Activated CD4-positive, alpha-beta T cell treated with anti-CD3 and anti-CD28 coated beads, Interleukin-2, Interleukin-6, amounts not matched to agents 100 ng/mL and 50 ng/mL, durations not matched to agents 16 hours and 8 hours (primary cell): ENCODE data around the gene GRAMD2B.
"Not testable (repeated sequence)": the region's sequence is repeated elsewhere in the genome, so short reads cannot be mapped to it uniquely, and the experiment has no call there.

Experiments
- DNase-seq: peaks from one replicate; pipeline ENCODE4 v3.0.0-alpha.2; 2020

Gene GRAMD2B

DNA sequence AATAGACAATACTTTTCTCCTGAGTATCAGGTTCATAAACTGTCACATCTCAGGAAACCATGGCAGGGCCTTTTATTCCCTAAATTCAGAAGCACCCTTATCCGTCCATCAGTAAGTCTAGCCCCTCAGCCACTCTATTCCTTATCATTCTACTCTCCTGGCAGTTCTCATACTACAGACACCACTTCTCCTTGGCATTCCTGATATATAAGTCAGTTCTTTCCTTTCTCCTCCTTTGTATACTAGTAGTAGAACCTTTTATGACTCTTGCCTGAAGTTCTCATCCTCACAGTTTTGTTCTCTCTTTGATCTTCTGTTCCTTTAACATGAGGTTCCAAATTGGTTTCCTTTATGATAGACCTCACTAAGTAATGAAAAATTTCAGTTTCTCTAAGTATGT lies 29.3 kb downstream of the GRAMD2B start:
- no peak for DNase-seq

DNA sequence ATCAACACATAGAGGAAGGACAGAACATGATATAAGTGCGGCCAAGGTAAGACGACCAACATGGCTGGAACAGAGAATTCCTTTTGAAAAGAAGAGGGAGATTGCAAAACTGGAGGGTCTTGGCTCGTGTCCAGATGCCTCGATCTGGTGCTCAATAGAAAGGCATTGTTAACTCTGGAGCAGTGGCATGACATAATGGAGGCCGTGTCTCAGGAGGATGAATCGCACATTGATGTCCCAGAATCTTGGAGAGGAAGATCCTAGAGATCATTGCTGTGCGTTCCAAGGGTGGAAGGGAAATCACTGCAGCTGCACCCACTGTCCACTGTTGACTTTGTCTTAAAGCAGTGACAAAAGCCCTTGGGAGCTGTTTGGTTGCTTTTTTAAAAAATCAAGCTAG lies 30.9 kb downstream of the GRAMD2B start:
- DNase-seq, result no peak

DNA sequence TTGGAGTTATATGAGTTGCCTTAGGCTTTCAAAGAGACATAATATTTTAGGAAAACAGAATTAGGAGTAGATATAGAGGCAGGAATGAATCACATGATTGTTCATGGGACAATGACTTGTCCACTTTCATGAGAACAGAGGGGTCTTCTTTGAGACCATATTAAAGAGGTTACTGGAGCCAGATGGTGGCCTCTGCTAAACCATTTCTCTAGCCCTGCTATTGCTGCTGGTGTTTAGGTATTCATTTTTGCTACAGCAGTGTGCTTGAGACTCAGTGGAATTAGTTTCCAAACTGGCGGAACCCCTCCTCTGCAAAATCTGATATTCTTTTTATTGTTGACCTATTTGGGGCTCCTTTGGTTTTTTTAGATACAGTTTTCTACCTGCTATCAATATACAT lies 31.3 kb downstream of the GRAMD2B start:
- no peak for DNase-seq

DNA sequence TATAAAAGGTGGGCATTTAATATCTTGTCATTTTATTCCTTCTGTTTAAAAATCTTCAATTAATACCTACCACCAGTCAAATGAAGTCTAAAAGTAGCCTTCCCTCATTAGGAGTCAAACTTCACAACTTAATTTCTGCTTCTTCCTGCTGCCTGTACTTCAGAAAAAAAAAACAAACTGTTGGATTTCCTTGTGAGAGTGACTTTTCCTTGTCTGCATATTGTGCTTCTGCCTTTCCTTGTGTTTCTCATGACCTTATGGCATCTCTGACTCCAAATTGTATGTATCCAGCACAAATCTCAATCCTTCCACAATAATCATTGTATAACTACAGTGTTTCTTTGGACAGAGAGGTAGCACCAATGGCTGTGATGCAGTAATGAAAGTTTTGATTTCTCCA lies 32.1 kb downstream of the GRAMD2B start:
- DNase-seq, result no peak

DNA sequence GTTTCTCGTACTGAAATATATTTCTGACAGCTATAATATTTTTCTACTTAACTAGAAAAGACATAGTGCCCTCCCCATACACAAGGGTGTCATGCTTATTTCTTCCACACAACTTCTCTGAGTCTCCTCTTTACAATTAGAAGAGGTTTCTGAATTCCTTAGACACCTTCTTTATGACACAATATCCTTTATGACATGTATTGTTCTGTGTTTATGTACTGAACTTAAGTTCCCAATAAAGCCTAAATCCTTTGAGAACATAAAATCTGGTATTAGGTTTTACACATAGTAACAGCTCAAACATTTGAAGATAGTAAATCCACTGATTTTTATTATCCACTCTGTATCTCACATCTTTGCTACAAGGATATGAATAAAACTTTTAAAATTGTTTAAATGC lies 32.5 kb downstream of the GRAMD2B start:
- DNase-seq, result no peak

DNA sequence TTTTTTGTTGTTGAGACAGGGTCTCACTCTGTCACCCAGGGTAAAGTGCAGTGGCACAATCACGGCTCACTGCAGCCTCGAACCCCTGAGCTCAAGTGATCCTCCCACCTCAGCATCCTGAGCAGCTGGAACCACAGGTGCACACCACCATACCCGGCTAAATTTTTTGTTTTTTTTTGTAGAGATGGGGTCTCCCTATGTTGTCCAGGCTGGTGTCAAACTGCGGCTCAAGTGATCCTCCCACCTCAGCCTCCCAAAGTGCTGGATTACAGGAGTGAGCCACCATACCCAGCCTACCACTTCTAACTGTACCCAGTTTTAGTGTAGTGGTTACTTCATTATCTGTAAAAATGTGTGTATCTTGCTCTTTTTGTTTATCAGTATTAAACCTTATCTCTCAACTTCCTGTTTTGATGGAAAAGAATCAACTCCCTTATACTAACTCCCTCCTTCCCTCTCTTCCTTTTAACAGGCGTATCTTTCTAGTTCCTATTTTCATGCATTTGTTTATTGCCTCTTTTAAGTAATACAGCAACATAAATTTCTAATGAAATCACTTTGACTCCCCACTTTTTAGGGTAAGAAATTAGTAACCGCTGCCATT lies 33.1 kb downstream of the GRAMD2B start:
- no peak for DNase-seq

DNA sequence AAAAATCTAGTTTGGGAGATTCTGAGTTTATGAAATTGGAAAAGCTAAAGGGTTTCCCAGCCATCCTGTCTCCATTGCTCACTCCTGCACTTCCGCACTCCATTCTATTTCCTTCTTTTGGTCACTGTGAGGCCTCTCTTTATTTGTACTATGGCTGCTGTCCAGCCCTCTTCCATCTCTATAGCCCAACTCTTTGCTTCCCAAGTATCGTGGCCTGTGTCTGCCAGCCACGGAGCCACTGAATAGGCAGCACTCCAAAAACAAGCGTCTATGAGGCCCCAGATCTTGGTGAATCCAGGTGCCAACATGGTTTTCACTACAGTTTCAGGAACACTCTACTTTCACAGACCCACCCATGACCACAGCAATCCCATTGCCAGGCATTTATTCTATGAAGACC lies 37.2 kb downstream of the GRAMD2B start:
- no peak for DNase-seq

DNA sequence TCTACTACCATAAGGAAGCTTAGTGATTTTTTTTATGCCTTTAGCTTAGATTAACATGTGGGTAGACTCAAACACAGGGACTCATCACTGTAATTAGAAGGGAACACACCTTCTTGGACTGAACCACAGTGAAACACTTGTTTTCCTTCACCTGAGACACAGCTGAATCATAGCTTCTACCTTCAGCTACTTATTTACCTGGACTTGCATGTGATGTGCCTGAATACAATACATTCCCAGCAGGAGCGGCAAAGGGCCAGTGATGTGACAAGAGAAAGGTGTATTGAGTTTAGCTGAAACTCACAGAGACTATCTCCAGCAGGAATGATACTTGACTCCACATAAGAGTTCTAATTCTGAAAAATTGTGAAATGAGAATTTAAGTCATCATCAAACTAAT lies 37.8 kb downstream of the GRAMD2B start:
- DNase-seq, result no peak

DNA sequence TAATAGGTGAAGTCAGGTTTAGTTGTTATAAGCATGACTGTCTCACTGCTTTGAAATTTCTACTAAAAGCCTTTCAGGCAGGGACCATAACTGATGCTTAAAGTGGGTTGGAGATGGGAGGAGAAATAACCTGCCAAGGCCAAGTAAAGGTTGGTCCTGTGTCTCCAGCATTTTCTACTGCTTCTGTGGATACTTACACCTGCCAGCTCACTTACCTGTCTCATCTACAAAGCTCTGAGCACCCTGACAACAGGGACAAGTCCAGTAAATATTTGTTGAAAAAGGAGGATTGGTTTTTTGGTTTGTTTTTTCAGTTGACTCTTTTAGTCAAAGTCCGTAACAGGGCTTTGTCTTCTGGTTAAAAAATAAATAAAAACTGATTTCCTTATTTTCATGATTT lies 38.6 kb downstream of the GRAMD2B start:
- DNase-seq, result no peak

DNA sequence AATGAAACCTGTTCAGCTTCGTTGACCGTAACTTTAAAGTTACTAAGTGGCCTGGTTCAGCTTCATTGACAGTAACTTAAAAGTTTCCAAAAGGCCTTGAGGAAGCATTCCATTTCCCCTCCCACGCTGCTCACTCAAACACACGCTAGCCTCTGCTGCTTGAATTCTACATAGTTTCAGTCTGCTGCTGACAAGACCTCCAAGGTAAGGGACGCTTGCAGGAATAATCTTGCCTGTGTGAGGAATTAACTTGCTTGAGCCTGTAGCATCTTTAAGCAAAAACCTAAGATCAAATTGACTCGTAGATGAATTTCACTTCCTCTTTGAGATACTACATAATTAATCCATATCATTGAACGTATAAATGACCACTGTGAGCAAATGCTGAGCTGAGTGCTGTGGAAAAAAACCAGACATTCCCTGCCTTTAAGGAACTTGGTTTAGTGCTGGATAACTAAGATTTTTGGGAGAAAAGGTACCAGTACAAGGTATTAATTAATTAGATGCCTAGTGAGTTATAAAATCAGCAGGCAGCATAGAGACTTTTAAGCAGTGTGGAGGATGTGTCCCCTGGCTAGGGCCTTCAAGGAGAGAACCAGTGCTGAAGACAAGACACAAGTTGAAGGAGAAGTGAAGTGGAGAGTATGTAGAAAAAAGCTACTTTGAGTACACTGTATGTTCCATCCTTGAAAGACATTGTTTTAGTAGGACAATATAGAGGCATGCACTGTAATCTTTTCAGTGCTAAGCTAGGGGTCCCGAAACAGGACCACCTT lies 39.2 kb downstream of the GRAMD2B start:
- no peak for DNase-seq

DNA sequence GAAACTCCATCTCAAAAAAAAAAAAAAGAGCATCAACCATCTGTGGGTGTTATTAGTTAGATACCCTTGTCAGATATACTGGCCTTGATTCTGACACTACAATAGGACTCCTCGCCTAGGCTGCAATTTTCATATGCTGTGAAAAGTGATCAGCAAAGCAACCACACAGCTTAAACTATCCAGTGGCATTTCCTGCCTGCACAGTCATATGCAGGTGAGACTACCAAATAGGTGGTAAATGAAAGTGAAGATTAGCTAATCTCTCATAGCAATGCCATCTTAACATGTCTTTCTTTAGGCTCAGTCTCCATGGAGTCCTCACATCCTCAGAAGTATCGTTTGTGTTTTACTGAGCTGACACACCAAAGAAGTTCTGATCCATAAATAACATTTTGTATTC lies 40.8 kb downstream of the GRAMD2B start:
- no peak for DNase-seq

DNA sequence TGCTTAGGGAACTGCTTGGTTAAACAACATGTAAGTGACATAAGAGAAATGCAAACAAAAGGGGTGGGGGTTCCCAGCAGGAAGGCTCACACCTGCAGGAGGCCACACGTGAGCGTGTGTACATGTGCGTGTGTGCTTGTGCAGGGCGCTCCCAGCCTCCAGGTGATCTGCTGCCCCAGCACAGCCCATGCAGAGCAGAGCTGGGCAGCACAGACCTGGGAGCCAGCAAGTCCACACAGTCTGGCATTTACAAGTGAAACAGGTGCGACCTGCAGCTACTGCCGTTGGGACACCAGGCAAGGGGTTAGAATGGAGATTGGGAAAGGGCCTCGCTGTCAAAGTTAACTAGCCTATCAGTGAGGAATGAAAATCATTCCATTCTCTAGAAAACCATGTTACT lies 41.8 kb downstream of the GRAMD2B start:
- no peak for DNase-seq

DNA sequence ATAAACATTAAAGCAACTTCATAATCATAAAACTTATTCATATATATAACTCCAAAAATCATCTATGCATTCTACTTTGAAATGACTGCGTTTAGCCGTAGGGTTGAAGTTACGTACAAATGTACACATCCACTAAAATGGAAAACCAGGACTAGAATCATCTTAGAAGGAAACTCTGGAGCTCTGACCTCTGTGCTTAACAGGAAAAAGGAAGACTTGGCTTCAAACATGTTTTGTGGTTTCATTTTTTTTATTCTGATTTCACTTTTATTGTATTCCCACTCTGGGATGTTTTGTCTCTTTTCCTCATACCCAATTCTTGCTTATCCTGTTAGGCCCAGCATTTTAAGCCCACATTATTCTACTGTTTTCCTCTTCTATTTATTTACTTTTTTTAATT lies 44.9 kb downstream of the GRAMD2B start:
- DNase-seq, result no peak

DNA sequence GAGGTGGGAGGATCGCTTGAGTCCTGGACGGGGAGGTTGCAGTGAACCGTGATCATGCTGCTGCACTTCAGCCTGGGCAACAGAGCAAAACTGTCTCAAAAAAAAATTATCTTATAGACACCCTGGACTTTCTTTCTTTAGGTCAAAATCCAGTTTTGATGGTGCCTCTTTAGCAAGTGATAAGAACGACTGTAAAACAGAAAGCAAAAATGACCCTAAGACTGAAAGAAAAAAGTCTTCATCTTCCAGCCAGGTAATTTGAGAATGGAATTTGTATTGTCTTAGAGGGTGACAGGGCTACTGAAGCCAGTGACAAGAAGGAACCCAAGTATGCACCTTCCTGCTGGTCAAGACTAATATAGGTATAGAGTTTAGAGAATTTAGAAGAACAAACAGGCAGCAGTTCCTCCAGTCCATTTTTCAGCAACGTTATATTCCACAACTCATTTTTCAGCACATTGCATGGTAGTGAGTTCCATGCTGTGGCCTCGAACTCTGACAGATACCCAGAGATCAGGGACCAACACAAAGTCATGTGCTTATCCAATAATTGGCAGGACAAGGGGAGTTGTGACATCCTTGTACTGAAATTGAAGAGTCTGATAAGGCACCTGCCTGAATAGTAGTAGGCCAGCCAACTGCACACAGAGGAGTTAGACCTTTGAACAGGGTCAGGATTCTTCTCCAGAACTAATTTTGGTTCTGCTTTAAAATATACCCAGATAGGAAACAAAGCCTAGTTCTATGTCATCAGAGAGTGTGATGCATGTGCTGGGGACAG lies 46.5 kb downstream of the GRAMD2B start:
- no peak for DNase-seq

DNA sequence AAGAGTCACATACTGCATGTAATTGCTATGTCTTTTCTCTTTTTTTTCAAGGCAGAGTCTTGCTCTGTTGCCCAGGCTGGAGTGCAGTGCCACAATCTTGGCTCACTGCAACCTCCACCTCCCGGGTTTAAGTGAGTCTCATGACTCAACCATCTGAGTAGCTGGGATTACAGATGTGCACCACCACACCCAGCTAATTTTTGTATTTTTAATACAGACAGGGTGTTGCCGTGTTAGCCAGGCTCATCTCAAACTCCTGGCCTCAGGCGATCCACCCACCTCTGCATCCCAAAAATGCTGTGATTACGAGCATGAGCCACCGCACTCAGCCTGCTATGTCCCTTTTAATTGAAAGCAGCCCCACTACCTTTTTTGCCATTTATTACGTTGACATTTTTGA lies 47.3 kb downstream of the GRAMD2B start:
- not testable (repeated sequence) for DNase-seq

DNA sequence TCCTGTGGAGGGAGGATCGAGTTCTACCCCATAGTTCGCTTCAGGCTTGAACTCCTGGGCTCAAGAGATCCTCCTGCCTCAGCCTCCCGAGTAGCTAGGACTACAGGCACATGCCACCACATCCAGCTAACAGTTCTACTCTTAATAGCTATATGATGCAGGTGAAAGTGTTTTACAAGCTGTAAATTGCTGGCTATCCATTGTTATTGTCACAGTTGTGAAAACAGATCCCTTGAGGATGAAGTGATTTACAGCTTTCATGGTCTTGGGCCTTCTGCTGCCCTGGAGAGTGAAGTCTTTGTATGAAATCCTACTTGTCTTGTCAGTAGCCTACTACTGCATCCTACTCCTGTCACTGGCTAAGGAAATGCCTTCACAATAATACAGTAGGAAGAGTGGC lies 48.0 kb downstream of the GRAMD2B start:
- DNase-seq, result no peak

DNA sequence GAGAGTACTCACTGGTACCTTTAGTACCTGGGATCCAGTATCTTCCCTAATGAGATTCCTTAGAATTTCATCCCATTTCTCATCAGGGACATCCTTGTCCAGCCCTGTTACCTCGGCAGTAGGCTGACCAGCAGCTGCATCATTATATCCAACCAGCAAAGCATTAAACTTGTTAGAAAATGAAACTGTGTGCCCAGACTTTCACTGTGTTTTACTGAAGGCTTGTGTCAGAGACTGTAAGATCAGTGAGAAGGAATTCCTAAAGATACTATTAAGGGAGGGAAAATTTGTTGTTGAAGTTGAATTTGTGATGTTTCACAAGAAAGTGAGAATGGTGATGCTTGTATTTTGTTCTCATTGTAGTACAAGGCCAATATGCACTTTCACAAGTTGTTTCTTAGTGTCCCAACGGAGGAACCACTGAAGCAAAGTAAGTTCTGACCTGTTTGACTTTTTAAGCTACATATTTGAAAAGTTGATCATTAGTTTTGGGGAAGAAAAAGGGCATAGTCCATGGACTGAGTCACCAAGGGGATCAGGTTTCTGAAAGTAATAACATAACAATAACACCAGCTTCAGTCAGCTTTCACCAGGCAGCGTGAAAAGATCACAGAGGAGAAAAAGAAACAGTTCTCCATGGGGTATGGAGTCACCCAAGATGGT lies 48.8 kb downstream of the GRAMD2B start:
- no peak for DNase-seq

DNA sequence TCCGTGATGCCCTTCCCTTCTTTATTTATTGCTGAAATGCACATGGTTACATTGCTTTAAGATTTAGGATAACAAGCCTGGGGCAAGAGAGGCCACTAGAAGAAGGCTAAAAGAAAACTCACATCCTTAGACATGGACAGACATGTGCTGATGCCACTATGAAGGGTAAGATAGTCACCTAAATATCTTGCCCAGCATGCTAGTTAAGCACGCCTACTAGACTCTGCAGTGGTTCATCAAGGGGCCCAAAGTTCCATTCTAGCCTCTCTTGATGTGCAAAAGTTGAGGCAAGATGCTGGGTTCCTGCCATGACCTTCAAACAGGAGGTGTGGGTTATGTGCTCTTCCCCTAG lies 49.3 kb downstream of the GRAMD2B start:
- DNase-seq, result no peak

DNA sequence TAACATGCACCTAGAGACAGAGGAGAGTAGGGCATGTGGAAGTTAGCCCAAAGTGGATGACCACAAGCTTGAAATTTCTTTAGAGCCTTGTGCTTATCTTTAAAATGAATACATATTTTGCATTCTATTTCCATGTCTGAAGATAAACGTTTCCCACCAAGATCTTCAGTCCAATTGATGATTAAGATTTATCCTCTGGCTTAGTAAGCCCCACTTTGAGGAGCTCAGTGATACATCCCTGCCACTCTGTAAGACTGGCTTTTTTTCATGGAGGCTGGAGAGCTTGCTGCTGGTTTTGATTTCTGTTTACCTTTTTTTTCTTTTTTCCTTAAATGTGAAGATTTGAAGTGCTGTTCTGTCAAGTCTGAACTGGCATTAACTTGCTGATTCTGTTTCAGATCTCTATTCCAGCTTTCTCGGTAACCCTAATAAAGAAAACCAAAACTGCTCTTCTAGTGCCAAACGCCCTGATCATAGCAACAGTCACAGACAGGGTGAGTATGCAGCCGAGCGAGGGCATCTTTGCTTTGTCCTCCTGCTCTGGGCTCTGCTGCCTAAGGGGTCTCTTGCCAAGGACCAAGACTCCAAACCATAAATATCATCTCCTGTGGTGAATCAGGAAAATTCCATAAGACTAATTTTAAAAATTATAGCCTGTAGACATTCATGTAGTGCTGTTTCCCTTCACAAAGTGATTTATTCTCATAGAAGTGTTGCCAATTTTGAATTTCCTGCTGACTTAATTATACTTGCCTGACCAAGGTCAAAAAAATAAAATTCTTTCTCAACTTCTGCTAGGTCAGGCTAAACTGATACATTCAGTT lies 54.3 kb downstream of the GRAMD2B start:
- DNase-seq, result no peak

DNA sequence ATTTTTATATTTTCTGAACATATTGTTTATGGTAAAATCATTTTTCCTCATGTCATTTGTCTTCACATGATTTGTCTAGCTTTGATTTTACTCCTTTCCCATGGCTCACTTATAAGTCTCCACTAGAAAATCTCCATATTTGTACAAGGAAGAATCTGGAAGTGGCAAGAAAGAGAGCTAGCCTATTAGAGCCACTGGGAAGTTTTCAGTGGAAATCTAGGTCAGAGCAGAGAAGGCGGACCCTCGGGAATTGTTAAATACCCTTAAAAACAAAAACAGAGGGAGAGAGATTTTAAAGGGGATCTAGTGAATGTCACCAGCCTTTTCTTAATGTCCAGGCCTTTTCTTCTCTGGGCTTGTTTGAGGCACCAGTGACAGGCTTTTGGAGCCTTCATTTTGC lies 56.6 kb downstream of the GRAMD2B start:
- no peak for DNase-seq

DNA sequence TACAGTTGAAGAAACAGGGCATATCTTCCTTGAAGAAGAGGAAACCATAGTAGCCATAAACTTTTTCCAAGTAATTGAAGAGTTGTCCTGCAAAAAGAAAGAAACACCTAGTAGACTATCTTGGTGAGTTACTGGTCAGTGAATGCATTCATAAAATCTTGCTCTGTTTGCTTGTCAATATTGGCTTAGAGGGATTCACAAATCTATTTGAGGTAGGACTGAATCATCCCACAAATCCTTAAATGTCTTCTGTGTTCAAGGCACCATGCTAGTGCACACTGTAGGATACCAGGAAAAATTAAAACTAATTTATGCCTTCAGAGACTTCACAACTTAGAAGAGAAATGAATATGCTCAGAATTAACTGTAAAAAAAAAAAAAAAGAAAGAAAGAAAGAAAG lies 57.6 kb downstream of the GRAMD2B start:
- DNase-seq, result no peak

DNA sequence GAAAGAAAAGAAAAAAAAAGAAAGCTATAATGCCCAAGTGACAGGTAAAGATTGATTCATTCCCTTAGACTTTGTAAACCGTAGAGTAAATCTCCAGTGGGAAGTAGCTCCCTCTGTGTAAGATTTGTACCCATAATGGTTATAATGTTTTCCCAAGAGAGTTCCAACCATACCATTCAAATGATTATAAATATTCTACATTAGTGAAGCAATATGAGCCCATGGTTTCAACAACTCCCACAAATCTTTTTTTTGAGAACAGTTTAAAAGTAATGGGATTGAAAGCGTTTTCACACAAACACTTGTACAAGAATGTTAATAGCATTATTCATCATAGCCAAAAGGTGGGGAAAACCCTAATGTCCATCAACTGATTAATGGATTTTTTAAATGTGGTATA lies 58.0 kb downstream of the GRAMD2B start:
- no peak for DNase-seq

DNA sequence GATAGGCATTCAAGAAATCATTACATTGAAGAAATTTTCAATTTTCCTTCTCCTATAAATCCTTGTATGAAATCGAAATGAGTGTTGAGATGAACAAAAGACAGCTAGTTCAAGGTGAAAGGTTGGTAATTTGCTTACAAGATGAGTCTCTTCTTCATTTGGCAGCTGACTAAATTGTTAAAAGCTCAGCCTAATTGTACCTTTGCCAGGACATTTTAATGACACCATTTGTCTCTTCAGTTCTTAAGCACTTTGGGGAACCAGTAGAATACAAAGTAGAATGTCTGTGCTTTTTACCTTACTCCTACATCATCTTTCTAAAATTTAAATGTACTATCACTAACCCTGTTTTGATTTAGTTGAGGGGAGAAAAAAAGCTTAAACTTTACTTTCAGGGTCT lies 59.4 kb downstream of the GRAMD2B start:
- no peak for DNase-seq
